Panc1 (cell line): ENCODE data around the gene ETV5. TPM values are rescaled to one million over a fixed set of nuclear protein-coding genes. Genes with fewer than 3 reads are reported as not detected.

Source experiments
- ATAC-seq: fragments of 200-7000 bp; cut with Tn5 transposase; 2 replicates; pipeline ENCODE4 v1.9.1; 2020; ENCODE audit warnings: mild to moderate bottlenecking, moderate library complexity
- BruUV-seq: library from RNA; stranded (reverse); fragments of 400-500 nt; replicated peaks from 2 replicates; lab custom pipeline; 2021; lab: Mats Ljungman, UMichigan
- CTCF ChIA-PET: fragments of 300-600 bp; sonication (Branson Sonifier 250); formaldehyde crosslinking; loops from one replicate; lab custom pipeline; 2022; ENCODE audit warnings: antibody characterized with exemption; lab: Charles Lee
- POLR2A ChIA-PET: fragments of 300-600 bp; sonication (Branson Sonifier 250); formaldehyde crosslinking; loops from one replicate; lab custom pipeline; 2022; ENCODE audit warnings: antibody characterized with exemption; lab: Charles Lee
- DNase-seq: peaks from one replicate; pipeline ENCODE4 v3.0.0-alpha.2; 2010; ENCODE audit warnings: low read depth, low spot score
- H3K27ac ChIP-seq: 2 replicates; pipeline ENCODE4 v1.5.1; 2011; ENCODE audit warnings: mild to moderate bottlenecking, low read length, inconsistent platforms
- H3K27me3 ChIP-seq: fragments of 200-500 bp; sonication (Bioruptor generic); 2 replicates; pipeline ENCODE4 v1.6.0; 2014; ENCODE audit warnings: low read length, inconsistent platforms; ENCODE audit not compliant: control insufficient read depth, insufficient read depth
- H3K36me3 ChIP-seq: fragments of 200-500 bp; sonication (Bioruptor generic); 2 replicates; pipeline ENCODE4 v1.5.1; 2014; ENCODE audit warnings: inconsistent platforms, mild to moderate bottlenecking, low read length, moderate library complexity; ENCODE audit not compliant: control insufficient read depth, insufficient read depth
- H3K4me1 ChIP-seq: 2 replicates; pipeline ENCODE4 v1.5.1; 2011; ENCODE audit warnings: inconsistent platforms, mild to moderate bottlenecking, low read length, moderate library complexity; ENCODE audit not compliant: control insufficient read depth, insufficient read depth
- H3K4me3 ChIP-seq, 2 experiments: 2 replicates each; pipeline ENCODE4 v1.5.1; 2011 to 2012; ENCODE audit warnings: low read depth in 2 of 2, low read length in 2 of 2, mild to moderate bottlenecking in 2 of 2, inconsistent platforms in 1 of 2, moderate library complexity in 1 of 2
- H3K9me3 ChIP-seq: fragments of 200-500 bp; sonication (Bioruptor generic); 2 replicates; pipeline ENCODE4 v1.5.1; 2014; ENCODE audit warnings: low read depth, mild to moderate bottlenecking, inconsistent platforms, low read length, moderate library complexity; ENCODE audit not compliant: control insufficient read depth, insufficient read depth
- CTCF ChIP-seq: fragments of 450-650 bp; IDR thresholded peaks from 2 replicates; pipeline ENCODE4 v1.5.1; 2017; ENCODE audit warnings: mild to moderate bottlenecking
- POLR2AphosphoS5 ChIP-seq: IDR thresholded peaks from 2 replicates; pipeline ENCODE4 v1.6.1; 2012; ENCODE audit warnings: mild to moderate bottlenecking, low read depth, low read length, moderate library complexity
- REST ChIP-seq, 2 experiments: IDR thresholded peaks; 2 replicates each; pipeline ENCODE4 v1.6.1; 2011 to 2012; ENCODE audit warnings: low read depth in 2 of 2, control low read depth in 1 of 2, low read length in 1 of 2, mild to moderate bottlenecking in 1 of 2, moderate library complexity in 1 of 2; ENCODE audit not compliant: insufficient read depth in 1 of 2
- SIN3A ChIP-seq: IDR thresholded peaks from 2 replicates; pipeline ENCODE4 v1.6.1; 2012; ENCODE audit warnings: low read depth, mild to moderate bottlenecking, low read length, moderate library complexity, borderline replicate concordance; ENCODE audit not compliant: insufficient read depth
- TCF7L2 ChIP-seq: IDR thresholded peaks from 2 replicates; pipeline ENCODE4 v1.6.1; 2011; ENCODE audit warnings: mild to moderate bottlenecking, low read depth, low read length, inconsistent platforms
- in situ Hi-C: cut with HindIII; loops from 2 replicates; pipeline ENCODE4 v1.10.0; 2016; ENCODE audit warnings: low sequenced_read_pairs, low pct_unique_long_range_greater_than_20kb
- intact Hi-C: fragments of 100-400 bp; cut with micrococcal nuclease; formaldehyde crosslinking; loops from one replicate; pipeline ENCODE4 v1.10.0; 2022; ENCODE audit not compliant: unreplicated experiment
- total RNA-seq: library from RNA; stranded (reverse); gene quantifications from one replicate; pipeline ENCODE4 v1.2.1, GENCODE V29; 2021; ENCODE audit not compliant: unreplicated experiment

Gene ETV5
- total RNA-seq, 1 experiment from 2014 or later, result 79.3 TPM

- no peak for ATAC-seq
- Histone ChIP-seq H3K36me3 (peaks cover 14% of the 10 kb centered on the region), H3K27ac (peak overlapping the region; percentile 62), H3K4me1 (peaks cover 52% of the 10 kb centered on the region), H3K4me3 (no peak overlapping the region), H3K27me3 (no peaks in the 10 kb centered on the region), H3K9me3 (no peaks in the 10 kb centered on the region)
- intact Hi-C loops, result no loop called here
- BruUV-seq, result no TSS peak
- CTCF ChIA-PET, result no interaction called here
- in situ Hi-C loops, result no loop called here
- no peak for DNase-seq
- TF ChIP-seq REST (IDR thresholded peaks at IDR 0.05; ENCODE audit: insufficient read depth in 1 of 2, low read depth in 2 of 2, low read length in 1 of 2) (no peak), CTCF (no peak), SIN3A (no peak), POLR2AphosphoS5 (no peak), TCF7L2 (no peak)
- POLR2A ChIA-PET, result no interaction called here
These were observed 8.5 kb downstream of the ETV5 start for GRCh38 chr3:186100398-186100797.

- Histone ChIP-seq H3K36me3 (peaks cover 16% of the 10 kb centered on the region), H3K27me3 (no peaks in the 10 kb centered on the region), H3K4me1 (peaks cover 47% of the 10 kb centered on the region), H3K4me3 (no peak overlapping the region), H3K9me3 (no peaks in the 10 kb centered on the region), H3K27ac (peak overlapping the region; percentile 62)
- ATAC-seq, result no peak
- ChIA-PET CTCF (interaction anchor here (0.6 kb wide), 1 partner anchor 35 kb away, joined by 3 read pairs; no protein-coding TSS in a partner anchor), POLR2A (no interaction called here)
- in situ Hi-C loops (no loop called here), intact Hi-C loops (no loop called here)
- BruUV-seq, result no TSS peak
- DNase-seq, result no peak
- TF ChIP-seq POLR2AphosphoS5 (no peak), CTCF (no peak), TCF7L2 (no peak), SIN3A (no peak), REST (IDR thresholded peaks at IDR 0.05; ENCODE audit: insufficient read depth in 1 of 2, low read depth in 2 of 2, low read length in 1 of 2) (no peak)
These were observed 9.7 kb downstream of the ETV5 start for GRCh38 chr3:186099178-186099577.
